IMR-90 (cell line): ENCODE data around the gene CD19. TPM values are rescaled to one million over a fixed set of nuclear protein-coding genes. Genes with fewer than 3 reads are reported as not detected.

ENCODE experiments used
- ATAC-seq: fragments of 200-7000 bp; cut with Tn5 transposase; 2 replicates; pipeline ENCODE4 v1.9.1; 2020; ENCODE audit warnings: low read depth, mild to moderate bottlenecking, moderate library complexity
- BruUV-seq: library from RNA; stranded (reverse); fragments of 400-500 nt; replicated peaks from 2 replicates; lab custom pipeline; 2021; lab: Mats Ljungman, UMichigan
- CTCF ChIA-PET: fragments of 300-600 bp; formaldehyde crosslinking; extraction: SDS; loops from one replicate; lab custom pipeline; 2021; ENCODE audit warnings: antibody characterized with exemption; lab: Yijun Ruan, JAX
- POLR2A ChIA-PET: fragments of 300-600 bp; sonication (Branson Sonifier 250); formaldehyde crosslinking; loops from one replicate; lab custom pipeline; 2022; ENCODE audit warnings: antibody characterized with exemption; ENCODE audit not compliant: unreplicated experiment; lab: Charles Lee
- DNase-seq: peaks from one replicate; pipeline ENCODE4 v3.0.0; 2013
- H2AFZ ChIP-seq: replicated peaks from 2 replicates; pipeline ENCODE3; 2013; ENCODE audit warnings: low read length, mild to moderate bottlenecking; ENCODE audit not compliant: poor library complexity
- H2AK5ac ChIP-seq: 2 replicates; pipeline ENCODE4 v1.6.1; 2013; ENCODE audit warnings: low read depth, low read length, inconsistent platforms
- H2AK9ac ChIP-seq: replicated peaks from 2 replicates; pipeline ENCODE3; 2013; ENCODE audit warnings: mild to moderate bottlenecking, low read depth, low read length, moderate library complexity; ENCODE audit not compliant: poor library complexity
- H2BK120ac ChIP-seq: 2 replicates; pipeline ENCODE4 v1.6.1; 2013; ENCODE audit warnings: low read depth, low read length, inconsistent platforms
- H2BK15ac ChIP-seq: 3 replicates; pipeline ENCODE4 v1.6.1; 2013; ENCODE audit warnings: low read depth, low read length, inconsistent platforms
- H2BK20ac ChIP-seq: 2 replicates; pipeline ENCODE4 v1.6.1; 2013; ENCODE audit warnings: low read depth, mild to moderate bottlenecking, inconsistent platforms, low read length, moderate library complexity
- H2BK5ac ChIP-seq: 2 replicates; pipeline ENCODE4 v1.6.1; 2013; ENCODE audit warnings: mild to moderate bottlenecking, low read depth, low read length, inconsistent platforms; ENCODE audit not compliant: poor library complexity, severe bottlenecking
- H3K14ac ChIP-seq: replicated peaks from 2 replicates; pipeline ENCODE4 v1.6.1; 2013; ENCODE audit warnings: low read depth, low read length, inconsistent platforms
- H3K18ac ChIP-seq: 2 replicates; pipeline ENCODE4 v1.6.1; 2013; ENCODE audit warnings: low read depth, low read length, control low read depth
- H3K23ac ChIP-seq: 2 replicates; pipeline ENCODE4 v1.6.1; 2013; ENCODE audit warnings: low read depth, low read length, inconsistent platforms
- H3K27ac ChIP-seq: 2 replicates; pipeline ENCODE4 v1.5.1; 2013; ENCODE audit warnings: mild to moderate bottlenecking, control low read depth, low read length; ENCODE audit not compliant: insufficient read depth
- H3K27me3 ChIP-seq: 2 replicates; pipeline ENCODE4 v1.6.1; 2013; ENCODE audit warnings: low read length; ENCODE audit not compliant: control insufficient read depth, insufficient read depth
- H3K36me3 ChIP-seq: 2 replicates; pipeline ENCODE4 v1.6.1; 2013; ENCODE audit warnings: low read length, mixed read lengths; ENCODE audit not compliant: control insufficient read depth, insufficient read depth
- H3K4ac ChIP-seq: 2 replicates; pipeline ENCODE4 v1.6.1; 2013; ENCODE audit warnings: low read depth, low read length, inconsistent platforms
- H3K4me1 ChIP-seq: 2 replicates; pipeline ENCODE4 v1.6.1; 2013; ENCODE audit warnings: low read length, mixed read lengths; ENCODE audit not compliant: control insufficient read depth, insufficient read depth
- H3K4me2 ChIP-seq: 2 replicates; pipeline ENCODE4 v1.6.1; 2013; ENCODE audit warnings: low read depth, mild to moderate bottlenecking, control low read depth, low read length, moderate library complexity
- H3K4me3 ChIP-seq: 2 replicates; pipeline ENCODE4 v1.5.1; 2013; ENCODE audit warnings: low read depth, mild to moderate bottlenecking, control low read depth, low read length, moderate library complexity; ENCODE audit not compliant: insufficient read depth
- H3K56ac ChIP-seq: 2 replicates; pipeline ENCODE4 v1.6.1; 2013; ENCODE audit warnings: low read length, inconsistent platforms; ENCODE audit not compliant: insufficient read depth; ENCODE audit errors: extremely low read depth
- H3K79me1 ChIP-seq, 2 experiments: 2 replicates each; pipeline ENCODE4 v1.6.1; 2013; ENCODE audit warnings: low read length in 2 of 2, inconsistent platforms in 1 of 2, low read depth in 1 of 2
- H3K9ac ChIP-seq: 2 replicates; pipeline ENCODE4 v1.6.1; 2013; ENCODE audit warnings: low read depth, low read length, control low read depth
- H3K9me1 ChIP-seq: 2 replicates; pipeline ENCODE4 v1.6.1; 2013; ENCODE audit warnings: low read length, inconsistent platforms; ENCODE audit not compliant: insufficient read depth
- H3K9me3 ChIP-seq: 2 replicates; pipeline ENCODE4 v1.6.1; 2013; ENCODE audit warnings: low read length; ENCODE audit not compliant: control insufficient read depth, insufficient read depth
- H4K20me1 ChIP-seq: 2 replicates; pipeline ENCODE4 v1.6.1; 2013; ENCODE audit warnings: low read length, inconsistent platforms; ENCODE audit not compliant: insufficient read depth
- H4K5ac ChIP-seq: 2 replicates; pipeline ENCODE4 v1.6.1; 2013; ENCODE audit warnings: mild to moderate bottlenecking, low read depth, low read length, control low read depth
- H4K8ac ChIP-seq, 2 experiments: 2 replicates each; pipeline ENCODE4 v1.6.1; 2013; ENCODE audit warnings: low read depth in 2 of 2, low read length in 2 of 2, control low read depth in 1 of 2, inconsistent platforms in 1 of 2
- H4K91ac ChIP-seq: 2 replicates; pipeline ENCODE4 v1.6.1; 2013; ENCODE audit warnings: low read depth, low read length, inconsistent platforms; ENCODE audit not compliant: insufficient read depth
- BHLHE40 ChIP-seq: fragments of 150-350 bp; IDR thresholded peaks from 2 replicates; pipeline ENCODE4 v1.6.1; 2016; ENCODE audit warnings: mild to moderate bottlenecking, low read depth, low read length
- CEBPB ChIP-seq: IDR thresholded peaks from 2 replicates; pipeline ENCODE4 v1.6.1; 2012; ENCODE audit warnings: low read depth, low read length, improper control_type of control experiment
- CHD1 ChIP-seq: IDR thresholded peaks from 2 replicates; pipeline ENCODE4 v1.6.1; 2012; ENCODE audit warnings: low read depth, low read length, improper control_type of control experiment
- FOS ChIP-seq: fragments of 150-350 bp; IDR thresholded peaks from 2 replicates; pipeline ENCODE4 v1.6.1; 2016; ENCODE audit warnings: low read depth, low read length
- MAFK ChIP-seq: IDR thresholded peaks from 2 replicates; pipeline ENCODE4 v1.6.1; 2012; ENCODE audit warnings: low read depth, low read length, improper control_type of control experiment
- MXI1 ChIP-seq: IDR thresholded peaks from 2 replicates; pipeline ENCODE4 v1.6.1; 2012; ENCODE audit warnings: low read depth, mild to moderate bottlenecking, low read length, moderate library complexity, borderline replicate concordance
- NFE2L2 ChIP-seq: fragments of 150-350 bp; IDR thresholded peaks from 2 replicates; pipeline ENCODE4 v1.6.1; 2016; ENCODE audit warnings: low read depth, mild to moderate bottlenecking, low read length
- POLR2A ChIP-seq: IDR thresholded peaks from 2 replicates; pipeline ENCODE4 v1.6.1; 2012; ENCODE audit warnings: mild to moderate bottlenecking, low read depth, low read length
- RAD21 ChIP-seq: IDR thresholded peaks from 2 replicates; pipeline ENCODE4 v1.6.1; 2012; ENCODE audit warnings: low read length, improper control_type of control experiment
- RCOR1 ChIP-seq: IDR thresholded peaks from 2 replicates; pipeline ENCODE4 v1.6.1; 2012; ENCODE audit warnings: mild to moderate bottlenecking, low read length, improper control_type of control experiment; ENCODE audit not compliant: insufficient replicate concordance
- RFX5 ChIP-seq: IDR thresholded peaks from 2 replicates; pipeline ENCODE4 v1.8.0; 2012; ENCODE audit warnings: low read depth, mild to moderate bottlenecking, low read length, moderate library complexity
- SMC3 ChIP-seq: fragments of 150-350 bp; IDR thresholded peaks from 2 replicates; pipeline ENCODE4 v1.6.1; 2016; ENCODE audit warnings: low read depth, mild to moderate bottlenecking, antibody characterized with exemption, low read length, moderate library complexity
- dilution Hi-C: fragments of 300-500 bp; cut with HindIII; formaldehyde crosslinking; loops from one replicate; pipeline ENCODE4 v1.14.3; 2018; ENCODE audit warnings: low sequenced_read_pairs; ENCODE audit not compliant: unreplicated experiment
- in situ Hi-C: fragments of 300-500 bp; cut with MboI; formaldehyde crosslinking; loops from 3 replicates; pipeline ENCODE4 v1.14.3; 2019; ENCODE audit warnings: low sequenced_read_pairs, inconsistent platforms, mixed read lengths
- intact Hi-C: fragments of 100-400 bp; cut with micrococcal nuclease; formaldehyde crosslinking; loops from 2 replicates; pipeline ENCODE4 v1.10.0; 2022
- polyA plus RNA-seq, 3 experiments: library from polyadenylated mRNA; depleted of rRNA; stranded (reverse); fragments of >200 nt; gene quantifications; 2 replicates each; pipeline ENCODE4 v1.2.3, GENCODE V29; 2012; ENCODE audit warnings: low replicate concordance in 1 of 3
- total RNA-seq: library from RNA; depleted of rRNA; stranded (reverse); fragments of >200 nt; gene quantifications from 2 replicates; pipeline ENCODE4 v1.2.3, GENCODE V29; 2012
- TF ChIP-seq, protein P1 (sequence below): conservative IDR thresholded peaks from 2 replicates; pipeline ENCODE4 v1.5.1; 2012; ENCODE audit warnings: mild to moderate bottlenecking, low read depth, low read length, improper control_type of control experiment
- TF ChIP-seq, protein P2 (sequence below): fragments of 150-350 bp; IDR thresholded peaks from 2 replicates; pipeline ENCODE4 v1.6.1; 2017; ENCODE audit warnings: mild to moderate bottlenecking, antibody characterized with exemption, low read length, low read depth
- TF ChIP-seq, protein P3 (sequence below): fragments of 150-350 bp; IDR thresholded peaks from 2 replicates; pipeline ENCODE4 v1.6.1; 2016; ENCODE audit warnings: low read depth, mild to moderate bottlenecking, low read length, moderate library complexity, borderline replicate concordance

Gene CD19
- total and polyA plus RNA-seq, 2 of the 4 experiments (the other 2 are of a cell fraction): not detected

DNA sequence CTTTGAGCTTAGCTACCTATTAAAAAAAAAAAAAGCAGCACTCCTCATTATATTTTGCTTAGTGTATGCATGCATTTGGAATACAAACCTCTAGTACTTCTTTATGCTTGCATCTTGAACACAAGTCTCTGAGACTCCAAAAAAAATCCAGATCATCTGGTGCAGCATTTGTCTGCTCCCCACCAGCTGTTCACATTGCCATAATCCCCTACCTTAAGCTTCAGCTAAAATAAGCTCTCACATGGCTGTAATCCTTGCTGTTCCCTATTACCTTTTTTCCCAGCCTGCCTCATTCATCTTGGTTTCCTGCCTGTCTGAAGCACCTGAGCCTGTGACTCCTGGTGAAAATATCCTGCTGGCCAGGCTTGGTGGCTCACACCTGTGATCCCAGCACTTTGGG is 11.5 kb downstream of the CD19 start:
- in situ Hi-C loops: loop anchor here (5.0 kb wide), 1 partner anchor 121 kb away; the partner anchor contains the start of gene ATXN2L
- intact Hi-C loops: no loop called here
- CTCF ChIA-PET: no interaction called here

More for the DNA sequence above, 11.5 kb downstream of the CD19 start:
- no peak overlapping the region for H2AK5ac ChIP-seq
- H3K18ac ChIP-seq: no peak overlapping the region
- H3K56ac ChIP-seq: no peak overlapping the region
- no peak overlapping the region for H3K27ac ChIP-seq
- no peaks in the 10 kb centered on the region for H4K20me1 ChIP-seq
- no peaks in the 10 kb centered on the region for H3K9me3 ChIP-seq
- dilution Hi-C loops: no loop called here
- H2AFZ ChIP-seq: no peak overlapping the region
- no peak overlapping the region for H2BK5ac ChIP-seq
- H3K36me3 ChIP-seq: no peaks in the 10 kb centered on the region
- H4K5ac ChIP-seq: no peak overlapping the region
- H2BK120ac ChIP-seq: no peak overlapping the region
- no peak overlapping the region for H4K8ac ChIP-seq
- no peak overlapping the region for H2AK9ac ChIP-seq
- no peak overlapping the region for H2BK20ac ChIP-seq
- H2BK15ac ChIP-seq: no peak overlapping the region
- H3K4me3 ChIP-seq: no peak overlapping the region
- no TSS peak for BruUV-seq
- POLR2A ChIA-PET: interaction anchor here (0.5 to 0.6 kb wide), 2 partner anchors 17 to 25 kb away, joined by 4 to 9 read pairs; no protein-coding TSS in a partner anchor
- H3K4me2 ChIP-seq: no peak overlapping the region
- no peak for DNase-seq
- H3K9ac ChIP-seq: no peak overlapping the region
- TF ChIP-seq, protein P1, sequence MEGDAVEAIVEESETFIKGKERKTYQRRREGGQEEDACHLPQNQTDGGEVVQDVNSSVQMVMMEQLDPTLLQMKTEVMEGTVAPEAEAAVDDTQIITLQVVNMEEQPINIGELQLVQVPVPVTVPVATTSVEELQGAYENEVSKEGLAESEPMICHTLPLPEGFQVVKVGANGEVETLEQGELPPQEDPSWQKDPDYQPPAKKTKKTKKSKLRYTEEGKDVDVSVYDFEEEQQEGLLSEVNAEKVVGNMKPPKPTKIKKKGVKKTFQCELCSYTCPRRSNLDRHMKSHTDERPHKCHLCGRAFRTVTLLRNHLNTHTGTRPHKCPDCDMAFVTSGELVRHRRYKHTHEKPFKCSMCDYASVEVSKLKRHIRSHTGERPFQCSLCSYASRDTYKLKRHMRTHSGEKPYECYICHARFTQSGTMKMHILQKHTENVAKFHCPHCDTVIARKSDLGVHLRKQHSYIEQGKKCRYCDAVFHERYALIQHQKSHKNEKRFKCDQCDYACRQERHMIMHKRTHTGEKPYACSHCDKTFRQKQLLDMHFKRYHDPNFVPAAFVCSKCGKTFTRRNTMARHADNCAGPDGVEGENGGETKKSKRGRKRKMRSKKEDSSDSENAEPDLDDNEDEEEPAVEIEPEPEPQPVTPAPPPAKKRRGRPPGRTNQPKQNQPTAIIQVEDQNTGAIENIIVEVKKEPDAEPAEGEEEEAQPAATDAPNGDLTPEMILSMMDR: no peak
- TF ChIP-seq FOS: no peak
- no peak for TF ChIP-seq BHLHE40
- no peak for TF ChIP-seq POLR2A
- TF ChIP-seq CEBPB: no peak
- TF ChIP-seq RFX5: no peak
- TF ChIP-seq CHD1: no peak
- TF ChIP-seq RAD21: no peak
- no peak for TF ChIP-seq SMC3
- TF ChIP-seq MAFK: no peak
- no peak for TF ChIP-seq NFE2L2
- TF ChIP-seq, protein P2, sequence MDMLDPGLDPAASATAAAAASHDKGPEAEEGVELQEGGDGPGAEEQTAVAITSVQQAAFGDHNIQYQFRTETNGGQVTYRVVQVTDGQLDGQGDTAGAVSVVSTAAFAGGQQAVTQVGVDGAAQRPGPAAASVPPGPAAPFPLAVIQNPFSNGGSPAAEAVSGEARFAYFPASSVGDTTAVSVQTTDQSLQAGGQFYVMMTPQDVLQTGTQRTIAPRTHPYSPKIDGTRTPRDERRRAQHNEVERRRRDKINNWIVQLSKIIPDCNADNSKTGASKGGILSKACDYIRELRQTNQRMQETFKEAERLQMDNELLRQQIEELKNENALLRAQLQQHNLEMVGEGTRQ: no peak
- no peak for TF ChIP-seq RCOR1
- TF ChIP-seq, protein P3, sequence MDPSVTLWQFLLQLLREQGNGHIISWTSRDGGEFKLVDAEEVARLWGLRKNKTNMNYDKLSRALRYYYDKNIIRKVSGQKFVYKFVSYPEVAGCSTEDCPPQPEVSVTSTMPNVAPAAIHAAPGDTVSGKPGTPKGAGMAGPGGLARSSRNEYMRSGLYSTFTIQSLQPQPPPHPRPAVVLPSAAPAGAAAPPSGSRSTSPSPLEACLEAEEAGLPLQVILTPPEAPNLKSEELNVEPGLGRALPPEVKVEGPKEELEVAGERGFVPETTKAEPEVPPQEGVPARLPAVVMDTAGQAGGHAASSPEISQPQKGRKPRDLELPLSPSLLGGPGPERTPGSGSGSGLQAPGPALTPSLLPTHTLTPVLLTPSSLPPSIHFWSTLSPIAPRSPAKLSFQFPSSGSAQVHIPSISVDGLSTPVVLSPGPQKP: no peak
- TF ChIP-seq MXI1: no peak
- H3K4me1 ChIP-seq: peaks cover 4% of the 10 kb centered on the region
- H3K4ac ChIP-seq: no peak overlapping the region
- no peak overlapping the region for H3K23ac ChIP-seq
- no peak for ATAC-seq
- no peak overlapping the region for H4K91ac ChIP-seq
- H3K9me1 ChIP-seq: peaks cover 4% of the 10 kb centered on the region; the same call in 1 of the 2 replicates
- no peaks in the 10 kb centered on the region for H3K27me3 ChIP-seq
- H3K79me1 ChIP-seq: no peaks in the 10 kb centered on the region; a peak in 1 of 4 replicates
- H3K14ac ChIP-seq: no peak overlapping the region
